ENCODE data around the gene NECTIN1.

- TF ChIP-seq FOXP2 (optimal IDR thresholded peaks at IDR 0.05; ENCODE audit: control extremely low read depth, extremely low read length, insufficient read depth), result no peak
- TF ChIP-seq POLR2AphosphoS5 (IDR thresholded peaks at IDR 0.05; ENCODE audit: borderline replicate concordance, low read depth, low read length), result no peak
Observed at GRCh38 chr11:119691701-119692539, 37.1 kb downstream of the NECTIN1 start.

Data from SK-N-MC (cell line).